Mesothelial cell of epicardium (in vitro differentiated cells): Measurements from ENCODE around the gene OSBPL2. TPM values are rescaled to one million over a fixed set of nuclear protein-coding genes. Genes with fewer than 3 reads are reported as not detected.

Experiments
- DNase-seq, 2 experiments: peaks; one replicate each; pipeline ENCODE4 v3.0.0; 2021; ENCODE audit warnings: low spot score in 2 of 2; ENCODE audit not compliant: unreplicated experiment in 2 of 2
- H3K27ac Mint-ChIP-seq: 2 replicates; pipeline ENCODE4 v1.8.0; 2021; ENCODE audit warnings: mixed read lengths
- H3K27me3 Mint-ChIP-seq: 2 replicates; pipeline ENCODE4 v1.8.0; 2021; ENCODE audit warnings: low read depth, mixed read lengths
- H3K36me3 Mint-ChIP-seq: 2 replicates; pipeline ENCODE4 v1.8.0; 2021; ENCODE audit warnings: mixed read lengths
- H3K4me1 Mint-ChIP-seq: 2 replicates; pipeline ENCODE4 v1.8.0; 2021; ENCODE audit warnings: mixed read lengths
- H3K4me3 Mint-ChIP-seq: 2 replicates; pipeline ENCODE4 v1.8.0; 2021; ENCODE audit warnings: mild to moderate bottlenecking, moderate library complexity, mixed read lengths
- H3K9me3 Mint-ChIP-seq: 2 replicates; pipeline ENCODE4 v1.8.0; 2021; ENCODE audit warnings: mixed read lengths
- CTCF ChIP-seq: fragments of 200-600 bp; sonication (generic); IDR thresholded peaks from one replicate; pipeline ENCODE4 v1.5.0; 2021; ENCODE audit warnings: antibody characterized with exemption; ENCODE audit not compliant: unreplicated experiment
- total RNA-seq: library from RNA; stranded (reverse); gene quantifications from 3 replicates; pipeline ENCODE4 v1.2.1, GENCODE V29; 2021

OSBPL2 gene
- total RNA-seq, 1 donor from 2014 or later = 57.7 TPM

- H3K4me3 Mint-ChIP-seq = no peak overlapping the region
- no peak for DNase-seq
- H3K4me1 Mint-ChIP-seq = peaks cover 15% of the 10 kb centered on the region
- no peaks in the 10 kb centered on the region for H3K36me3 Mint-ChIP-seq
- H3K27ac Mint-ChIP-seq = no peak overlapping the region
- peaks cover 3% of the 10 kb centered on the region for H3K27me3 Mint-ChIP-seq
- TF ChIP-seq CTCF = no peak
- H3K9me3 Mint-ChIP-seq = no peaks in the 10 kb centered on the region
Measured at GRCh38 chr20:62236200-62236599, 2.1 kb upstream of the OSBPL2 start.

- Mint-ChIP-seq H3K4me1 (peaks cover 15% of the 10 kb centered on the region), H3K27ac (no peak overlapping the region), H3K27me3 (peaks cover 3% of the 10 kb centered on the region), H3K9me3 (no peaks in the 10 kb centered on the region), H3K36me3 (peaks cover 7% of the 10 kb centered on the region), H3K4me3 (no peak overlapping the region)
- no peak for TF ChIP-seq CTCF
- DNase-seq = no peak
Measured at GRCh38 chr20:62236766-62237513, 1.4 kb upstream of the OSBPL2 start.

GRCh38 chr20:62237514-62237800 is 864 bp upstream of the OSBPL2 start:
- Mint-ChIP-seq H3K4me1 (peaks cover 15% of the 10 kb centered on the region), H3K36me3 (peaks cover 7% of the 10 kb centered on the region), H3K4me3 (peak overlapping the region; percentile 77), H3K9me3 (no peaks in the 10 kb centered on the region), H3K27ac (peak overlapping the region; percentile 72), H3K27me3 (peaks cover under 1% of the 10 kb centered on the region)
- DNase-seq = no peak
- no peak for TF ChIP-seq CTCF

GRCh38 chr20:62238569-62239277 is 402 bp downstream of the OSBPL2 start:
- H3K27me3 Mint-ChIP-seq = no peaks in the 10 kb centered on the region
- DNase-seq = no peak
- H3K9me3 Mint-ChIP-seq = no peaks in the 10 kb centered on the region
- peaks cover 7% of the 10 kb centered on the region for H3K36me3 Mint-ChIP-seq
- peak overlapping the region; percentile 83 for H3K27ac Mint-ChIP-seq
- H3K4me3 Mint-ChIP-seq = peak overlapping the region; percentile 78
- TF ChIP-seq CTCF = no peak
- H3K4me1 Mint-ChIP-seq = peaks cover 15% of the 10 kb centered on the region

- Mint-ChIP-seq H3K27me3 (no peaks in the 10 kb centered on the region), H3K27ac (peak overlapping the region; percentile 83), H3K4me3 (peak overlapping the region; percentile 78), H3K36me3 (peaks cover 7% of the 10 kb centered on the region), H3K4me1 (peaks cover 15% of the 10 kb centered on the region), H3K9me3 (no peaks in the 10 kb centered on the region)
- DNase-seq = no peak
- TF ChIP-seq CTCF = no peak
Measured at GRCh38 chr20:62239278-62239879, 1.1 kb downstream of the OSBPL2 start.
